ENCODE measurements around the gene TRIM51G. TPM values are rescaled to one million over a fixed set of nuclear protein-coding genes. Genes with fewer than 3 reads are reported as not detected.

The TRIM51G gene, protein sequence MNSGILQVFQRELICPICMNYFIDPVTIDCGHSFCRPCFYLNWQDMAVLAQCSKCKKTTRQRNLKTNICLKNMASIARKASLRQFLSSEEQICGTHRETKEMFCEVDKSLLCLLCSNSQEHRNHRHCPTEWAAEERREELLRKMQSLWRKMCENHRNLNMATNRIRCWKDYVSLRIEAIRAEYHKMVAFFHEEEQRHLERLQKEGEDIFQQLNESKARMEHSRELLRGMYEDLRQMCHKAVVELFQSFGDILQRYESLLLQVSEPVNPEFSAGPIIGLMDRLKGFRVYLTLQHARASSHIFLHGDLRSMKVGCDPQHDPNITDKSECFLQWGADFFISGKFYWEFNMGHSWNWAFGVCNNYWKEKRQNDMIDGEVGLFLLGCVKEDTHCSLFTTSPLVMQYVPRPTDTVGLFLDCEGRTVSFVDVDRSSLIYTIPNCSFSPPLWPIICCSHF
- not detected in 5 replicates for total RNA-seq (2022; extraction: Qiagen RNA extraction; ENCODE audit: low read depth)

DNA sequence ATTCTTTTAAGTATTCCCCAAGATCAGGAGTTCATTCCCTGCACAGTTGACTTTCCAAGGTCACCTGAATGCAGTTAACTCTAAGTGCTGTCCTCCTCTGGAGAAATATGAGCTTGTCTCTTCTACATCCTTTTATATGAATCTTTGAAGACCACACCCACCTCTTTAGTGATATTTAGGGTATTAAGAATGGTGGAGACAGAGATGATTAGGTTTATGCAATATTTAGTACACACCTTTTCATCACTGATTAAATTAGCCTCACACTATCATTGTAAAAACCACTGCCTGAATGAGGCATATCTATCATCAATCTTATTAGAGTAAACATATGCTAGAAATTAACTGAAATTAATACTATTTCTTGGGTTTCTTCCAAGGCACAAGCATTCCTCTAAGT lies at the start of gene TRIM51G:
Gene TRIM51G (minus strand): TSS at position 101 of the 400 bp plus-strand sequence. CDS start 2,190 bp downstream, outside the sequence.

DNA sequence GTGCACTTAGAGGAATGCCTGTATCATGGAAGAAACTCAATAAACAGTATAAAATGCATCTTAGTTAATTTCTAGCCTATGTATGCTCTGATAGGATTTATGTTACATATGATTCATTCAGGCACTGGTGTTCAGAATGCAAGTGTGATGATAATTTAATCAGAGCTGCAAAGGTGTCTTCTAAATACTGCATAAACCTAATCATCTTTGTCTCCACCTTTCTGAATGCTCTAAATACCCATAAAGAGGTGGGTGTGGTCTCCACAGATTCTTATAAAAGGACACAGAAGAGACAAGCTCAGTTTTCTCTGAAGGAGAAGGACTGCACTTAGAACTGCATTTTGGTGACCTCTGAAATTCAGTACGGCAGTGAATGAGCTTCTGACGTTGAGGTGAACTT lies 44.8 kb upstream of the TRIM51G start, which contains the start of gene TRIM49B:
Gene TRIM49B (plus strand): TSS at position 301 of the 400 bp plus-strand sequence. CDS start 2,777 bp downstream, outside the sequence.

Other genes with a start within 250 kb of the TRIM51G start
- gene TRIM49B, start 44.9 kb upstream of the TRIM51G start, total RNA-seq (2022; extraction: Qiagen RNA extraction; ENCODE audit: low read depth): not detected in 5 replicates
- not detected in 5 replicates for gene TRIM64C, start 75.2 kb upstream of the TRIM51G start, total RNA-seq (2022; extraction: Qiagen RNA extraction; ENCODE audit: low read depth)
- not detected in 5 replicates for gene FOLH1, start 224.7 kb upstream of the TRIM51G start, total RNA-seq (2022; extraction: Qiagen RNA extraction; ENCODE audit: low read depth)